Karpas-422 (cell line): ENCODE measurements around the gene SCN11A. TPM values are rescaled to one million over a fixed set of nuclear protein-coding genes. Genes with fewer than 3 reads are reported as not detected.

Experiments
- DNase-seq: peaks from one replicate; pipeline ENCODE4 v3.0.0-alpha.2; 2015
- H2AFZ ChIP-seq: fragments of 200-600 bp; sonication (generic); 2 replicates; pipeline ENCODE4 v1.6.1; 2014; ENCODE audit warnings: antibody characterized with exemption, low read length, mixed read lengths
- H3K27ac ChIP-seq: fragments of 200-600 bp; sonication (generic); 2 replicates; pipeline ENCODE4 v1.5.1; 2014; ENCODE audit warnings: mild to moderate bottlenecking, low read length, moderate library complexity
- H3K27me3 ChIP-seq: fragments of 200-600 bp; sonication (generic); 2 replicates; pipeline ENCODE4 v1.6.1; 2014; ENCODE audit warnings: low read length, mixed read lengths
- H3K36me3 ChIP-seq: fragments of 200-600 bp; sonication (generic); 2 replicates; pipeline ENCODE4 v1.6.1; 2014; ENCODE audit warnings: low read length, mixed read lengths; ENCODE audit not compliant: insufficient read depth
- H3K4me1 ChIP-seq: fragments of 200-600 bp; sonication (generic); 2 replicates; pipeline ENCODE4 v1.6.1; 2014; ENCODE audit warnings: mild to moderate bottlenecking, low read length, mixed read lengths
- H3K4me2 ChIP-seq: fragments of 200-600 bp; sonication (generic); 2 replicates; pipeline ENCODE4 v1.6.1; 2014; ENCODE audit warnings: low read length, low read depth, mild to moderate bottlenecking; ENCODE audit not compliant: poor library complexity, severe bottlenecking
- H3K4me3 ChIP-seq: fragments of 200-600 bp; sonication (generic); 2 replicates; pipeline ENCODE4 v1.5.1; 2014; ENCODE audit warnings: mild to moderate bottlenecking, antibody characterized with exemption, low read length, mixed read lengths
- H3K79me2 ChIP-seq: fragments of 200-600 bp; sonication (generic); 2 replicates; pipeline ENCODE4 v1.6.1; 2014; ENCODE audit warnings: mild to moderate bottlenecking, low read length, mixed read lengths
- H3K9ac ChIP-seq: fragments of 200-600 bp; sonication (generic); 2 replicates; pipeline ENCODE4 v1.6.0; 2014; ENCODE audit warnings: low read length
- H3K9me2 ChIP-seq: fragments of 200-600 bp; sonication (generic), shearing (Covaris generic); replicated peaks from 2 replicates; pipeline ENCODE4 v1.6.0; 2014; ENCODE audit warnings: mild to moderate bottlenecking, low read length, moderate library complexity; ENCODE audit not compliant: insufficient read depth
- H3K9me3 ChIP-seq: fragments of 300-700, 200-600 bp; sonication (generic); 2 replicates; pipeline ENCODE4 v1.6.1; 2014; ENCODE audit warnings: low read length, mixed read lengths
- H4K20me1 ChIP-seq: fragments of 200-600 bp; sonication (generic); 2 replicates; pipeline ENCODE4 v1.6.1; 2014; ENCODE audit warnings: mild to moderate bottlenecking, antibody characterized with exemption, low read length, low read depth; ENCODE audit not compliant: insufficient read depth
- total RNA-seq: library from RNA; depleted of rRNA; stranded (reverse); fragments of >200 nt; shearing (Covaris generic); gene quantifications from 2 replicates; pipeline ENCODE4 v1.2.3, GENCODE V29; 2014; ENCODE audit warnings: low replicate concordance

SCN11A gene
- total RNA-seq, 1 experiment from 2014 or later, result 0.07 TPM

- no peak overlapping the region for H2AFZ ChIP-seq
- DNase-seq, result no peak
- no peak overlapping the region for H3K4me3 ChIP-seq
- no peaks in the 10 kb centered on the region for H3K9me3 ChIP-seq
- H3K36me3 ChIP-seq, result no peaks in the 10 kb centered on the region
- H3K4me2 ChIP-seq, result no peak overlapping the region
- H3K27me3 ChIP-seq, result no peaks in the 10 kb centered on the region
- H4K20me1 ChIP-seq, result no peaks in the 10 kb centered on the region
- H3K27ac ChIP-seq, result no peak overlapping the region
- H3K79me2 ChIP-seq, result no peaks in the 10 kb centered on the region
- H3K4me1 ChIP-seq, result peaks cover 3% of the 10 kb centered on the region; the same call in 1 of the 2 replicates
- H3K9me2 ChIP-seq, result no peaks in the 10 kb centered on the region
- H3K9ac ChIP-seq, result no peak overlapping the region
These were observed 23.2 kb downstream of the SCN11A start for GRCh38 chr3:39028546-39028945.

GRCh38 chr3:39025222-39025970, 26.3 kb downstream of the SCN11A start:
- no peaks in the 10 kb centered on the region for H4K20me1 ChIP-seq
- H3K9me3 ChIP-seq, result no peaks in the 10 kb centered on the region
- no peaks in the 10 kb centered on the region for H3K79me2 ChIP-seq
- no peaks in the 10 kb centered on the region for H3K9me2 ChIP-seq
- H3K9ac ChIP-seq, result no peak overlapping the region
- H2AFZ ChIP-seq, result no peak overlapping the region
- H3K4me2 ChIP-seq, result no peak overlapping the region
- no peak overlapping the region for H3K4me3 ChIP-seq
- no peak for DNase-seq
- H3K36me3 ChIP-seq, result no peaks in the 10 kb centered on the region
- no peaks in the 10 kb centered on the region for H3K27me3 ChIP-seq
- no peak overlapping the region for H3K27ac ChIP-seq
- peaks cover 3% of the 10 kb centered on the region; the same call in 1 of the 2 replicates for H3K4me1 ChIP-seq

- no peaks in the 10 kb centered on the region for H3K27me3 ChIP-seq
- H3K9ac ChIP-seq, result no peak overlapping the region
- no peaks in the 10 kb centered on the region; the same call in 1 of the 2 replicates for H3K4me1 ChIP-seq
- no peak overlapping the region for H2AFZ ChIP-seq
- no peak overlapping the region for H3K4me2 ChIP-seq
- no peak overlapping the region for H3K4me3 ChIP-seq
- no peaks in the 10 kb centered on the region for H3K36me3 ChIP-seq
- no peak overlapping the region for H3K27ac ChIP-seq
- no peaks in the 10 kb centered on the region for H3K9me2 ChIP-seq
- no peaks in the 10 kb centered on the region for H4K20me1 ChIP-seq
- no peak for DNase-seq
- no peaks in the 10 kb centered on the region for H3K79me2 ChIP-seq
- no peaks in the 10 kb centered on the region for H3K9me3 ChIP-seq
These were observed 27.2 kb downstream of the SCN11A start for GRCh38 chr3:39024497-39024896.

GRCh38 chr3:39022286-39022630, 29.5 kb downstream of the SCN11A start:
- no peak overlapping the region for H3K4me2 ChIP-seq
- no peaks in the 10 kb centered on the region for H3K36me3 ChIP-seq
- H2AFZ ChIP-seq, result no peak overlapping the region
- H3K79me2 ChIP-seq, result no peaks in the 10 kb centered on the region
- no peaks in the 10 kb centered on the region for H3K9me2 ChIP-seq
- H3K27ac ChIP-seq, result no peak overlapping the region
- H4K20me1 ChIP-seq, result no peaks in the 10 kb centered on the region
- H3K4me1 ChIP-seq, result no peaks in the 10 kb centered on the region
- H3K4me3 ChIP-seq, result no peak overlapping the region
- no peaks in the 10 kb centered on the region for H3K9me3 ChIP-seq
- DNase-seq, result no peak
- no peaks in the 10 kb centered on the region for H3K27me3 ChIP-seq
- no peak overlapping the region for H3K9ac ChIP-seq

GRCh38 chr3:39021465-39022285, 30.1 kb downstream of the SCN11A start:
- H3K27me3 ChIP-seq, result no peaks in the 10 kb centered on the region
- no peak overlapping the region for H3K9ac ChIP-seq
- H2AFZ ChIP-seq, result no peak overlapping the region
- H3K36me3 ChIP-seq, result no peaks in the 10 kb centered on the region
- H3K4me3 ChIP-seq, result no peak overlapping the region
- H3K9me3 ChIP-seq, result no peaks in the 10 kb centered on the region
- DNase-seq, result no peak
- H3K27ac ChIP-seq, result no peak overlapping the region
- no peaks in the 10 kb centered on the region for H4K20me1 ChIP-seq
- H3K4me1 ChIP-seq, result no peaks in the 10 kb centered on the region
- no peak overlapping the region for H3K4me2 ChIP-seq
- H3K79me2 ChIP-seq, result no peaks in the 10 kb centered on the region
- H3K9me2 ChIP-seq, result no peaks in the 10 kb centered on the region

DNA sequence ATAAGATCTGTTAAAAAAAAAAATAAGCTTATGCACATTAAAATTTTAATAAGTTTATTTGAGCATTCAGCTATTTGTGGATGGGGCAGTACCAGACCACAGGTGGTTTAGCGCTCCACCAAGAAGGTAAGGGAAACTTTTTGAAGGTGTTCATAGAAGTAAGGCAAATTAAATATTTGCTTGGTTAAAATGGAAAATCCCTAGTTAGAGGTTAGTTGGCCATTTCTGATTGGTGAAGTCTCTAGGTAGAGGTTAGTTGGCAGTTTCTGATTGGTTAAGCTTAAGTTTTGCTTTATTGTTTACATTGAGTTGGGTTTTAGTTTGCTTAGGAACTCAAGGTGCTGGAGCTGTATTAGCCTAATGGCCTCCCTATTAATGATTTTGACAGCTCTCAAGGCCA, 30.7 kb downstream of the SCN11A start:
- Histone ChIP-seq H3K9me3 (no peaks in the 10 kb centered on the region), H3K36me3 (no peaks in the 10 kb centered on the region), H3K79me2 (no peaks in the 10 kb centered on the region), H2AFZ (no peak overlapping the region), H3K9me2 (no peaks in the 10 kb centered on the region), H3K4me2 (no peak overlapping the region), H3K27me3 (no peaks in the 10 kb centered on the region), H3K27ac (no peak overlapping the region), H3K4me1 (no peaks in the 10 kb centered on the region), H3K4me3 (no peak overlapping the region), H4K20me1 (no peaks in the 10 kb centered on the region), H3K9ac (no peak overlapping the region)
- no peak for DNase-seq

GRCh38 chr3:39019299-39019698, 32.4 kb downstream of the SCN11A start:
- no peaks in the 10 kb centered on the region for H3K9me3 ChIP-seq
- no peak overlapping the region for H2AFZ ChIP-seq
- no peaks in the 10 kb centered on the region for H3K79me2 ChIP-seq
- H3K4me1 ChIP-seq, result no peaks in the 10 kb centered on the region
- H3K9me2 ChIP-seq, result no peaks in the 10 kb centered on the region
- H3K27me3 ChIP-seq, result no peaks in the 10 kb centered on the region
- H3K4me3 ChIP-seq, result no peak overlapping the region
- no peak overlapping the region for H3K9ac ChIP-seq
- no peaks in the 10 kb centered on the region for H3K36me3 ChIP-seq
- no peak overlapping the region for H3K27ac ChIP-seq
- no peak for DNase-seq
- H4K20me1 ChIP-seq, result no peaks in the 10 kb centered on the region
- no peak overlapping the region for H3K4me2 ChIP-seq

GRCh38 chr3:39015418-39015817, 36.3 kb downstream of the SCN11A start:
- H3K27ac ChIP-seq, result no peak overlapping the region
- no peaks in the 10 kb centered on the region for H4K20me1 ChIP-seq
- H3K79me2 ChIP-seq, result no peaks in the 10 kb centered on the region
- H3K4me1 ChIP-seq, result no peaks in the 10 kb centered on the region
- no peaks in the 10 kb centered on the region for H3K27me3 ChIP-seq
- no peak overlapping the region for H3K4me3 ChIP-seq
- no peak for DNase-seq
- H3K9me3 ChIP-seq, result no peaks in the 10 kb centered on the region
- no peaks in the 10 kb centered on the region for H3K36me3 ChIP-seq
- no peak overlapping the region for H3K4me2 ChIP-seq
- no peak overlapping the region for H3K9ac ChIP-seq
- H2AFZ ChIP-seq, result no peak overlapping the region
- no peaks in the 10 kb centered on the region for H3K9me2 ChIP-seq
